GM18526 (cell line): ENCODE data around the gene OOEP.

Source experiments
- POLR2A ChIP-seq: IDR thresholded peaks from 3 replicates; pipeline ENCODE4 v1.6.1; 2011; ENCODE audit not compliant: insufficient read length; ENCODE audit errors: extremely low read depth

The OOEP gene

DNA sequence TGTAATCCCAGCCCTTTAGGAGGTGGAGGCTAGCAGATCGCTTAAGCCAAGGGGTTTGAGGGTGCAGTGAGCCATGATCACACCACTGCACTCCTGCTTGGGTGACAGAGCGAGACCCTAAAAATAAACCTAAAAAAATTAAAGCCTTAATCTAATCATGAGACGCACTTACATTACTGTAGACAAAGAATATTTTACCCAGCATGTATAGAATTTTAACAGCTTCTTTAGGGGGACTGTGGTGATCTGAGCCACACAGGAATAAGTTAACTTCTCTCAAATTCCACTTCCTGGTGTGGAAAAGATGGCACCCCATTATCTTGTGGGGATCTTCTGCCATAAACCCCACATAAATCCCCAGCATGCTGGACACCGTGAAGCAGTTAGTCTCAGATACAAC lies 2.3 kb upstream of the OOEP start:
- no peak for TF ChIP-seq POLR2A

DNA sequence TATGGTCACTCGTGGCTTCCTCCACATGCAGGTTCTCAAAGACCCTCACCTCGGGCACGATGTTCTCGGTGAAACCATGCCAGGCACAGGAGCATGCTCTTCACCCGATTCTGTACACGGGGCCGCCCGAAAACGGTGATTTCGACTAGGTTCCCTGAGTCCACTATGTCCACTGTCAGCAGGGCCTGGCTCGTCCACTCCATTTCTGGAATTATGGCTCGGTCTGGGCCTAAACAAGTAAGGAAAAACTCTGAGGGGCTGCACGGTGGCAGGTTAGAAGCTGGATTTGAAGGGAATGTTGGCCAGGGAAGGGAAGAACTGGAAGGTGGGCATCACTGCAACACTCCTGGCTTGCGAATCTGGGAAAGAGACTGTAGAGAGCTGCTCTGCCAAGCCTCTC lies 540 bp downstream of the OOEP start:
- TF ChIP-seq POLR2A, result no peak

DNA sequence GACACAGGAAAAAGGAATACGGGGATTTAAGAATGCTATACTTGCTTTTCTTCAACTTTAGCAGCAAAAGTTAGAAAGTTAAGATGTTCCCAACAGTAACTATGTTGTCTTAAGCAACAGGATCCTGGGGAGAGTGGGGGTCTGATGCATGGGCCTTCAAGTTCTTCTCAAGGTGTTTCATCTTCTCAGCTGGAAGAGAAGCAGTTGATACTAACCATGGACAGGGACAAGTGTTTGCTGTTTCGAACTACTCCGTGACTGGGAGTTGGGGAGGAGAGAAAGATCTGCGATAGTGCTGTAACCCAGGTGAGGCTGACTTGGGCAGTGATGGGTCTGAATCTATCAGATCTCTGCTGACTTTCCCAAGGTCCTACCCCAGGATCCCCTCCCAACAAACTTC lies 1.0 kb downstream of the OOEP start:
- TF ChIP-seq POLR2A, result no peak

DNA sequence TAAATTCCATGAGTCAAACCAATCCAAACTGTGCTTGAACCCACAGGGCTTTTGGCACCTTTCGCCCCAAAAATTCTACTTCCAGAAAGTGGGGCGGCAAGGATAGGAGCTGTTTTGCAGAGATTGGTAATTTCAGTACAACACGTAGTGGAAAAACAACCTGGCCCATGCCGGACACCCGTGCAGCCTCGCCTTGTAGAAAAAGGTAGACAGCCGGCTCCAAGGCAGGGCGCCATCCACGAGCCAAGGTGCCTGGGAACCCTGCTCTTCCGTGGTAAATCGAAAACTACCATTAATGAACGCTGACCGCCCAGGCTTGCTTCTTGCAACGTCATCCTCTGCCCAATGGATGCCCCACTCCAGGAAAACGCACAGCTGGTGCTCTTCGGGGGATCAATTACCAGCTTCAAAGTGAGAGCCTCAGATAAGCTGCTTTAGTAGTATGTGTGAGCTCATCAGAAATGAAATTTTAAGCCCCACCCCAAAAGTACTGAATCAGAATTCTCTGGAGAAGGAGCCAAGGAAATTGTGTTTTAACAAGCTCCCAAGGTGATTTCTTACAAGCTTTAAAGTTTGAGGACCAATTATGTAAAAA lies 1.8 kb downstream of the OOEP start:
- TF ChIP-seq POLR2A, result no peak

DNA sequence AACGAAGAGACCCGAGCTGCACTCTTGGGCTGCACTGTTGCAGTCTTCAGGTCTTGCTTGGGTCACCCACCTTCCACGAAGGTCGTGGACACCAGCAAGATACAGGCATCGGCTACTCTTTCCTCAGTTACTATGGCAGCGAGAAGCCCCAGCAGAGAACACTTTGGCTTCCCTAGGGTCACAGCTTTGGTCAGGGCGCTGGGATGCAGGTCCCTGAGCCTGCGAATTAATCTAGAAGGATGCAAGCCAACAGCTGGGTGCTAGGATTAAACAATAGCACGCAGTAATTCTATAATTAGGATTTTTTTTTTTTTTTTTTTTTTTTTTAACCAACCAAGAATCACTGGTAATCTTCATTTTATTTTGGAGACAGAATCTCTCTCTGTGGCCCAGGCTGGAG lies 5.1 kb downstream of the OOEP start:
- no peak for TF ChIP-seq POLR2A

DNA sequence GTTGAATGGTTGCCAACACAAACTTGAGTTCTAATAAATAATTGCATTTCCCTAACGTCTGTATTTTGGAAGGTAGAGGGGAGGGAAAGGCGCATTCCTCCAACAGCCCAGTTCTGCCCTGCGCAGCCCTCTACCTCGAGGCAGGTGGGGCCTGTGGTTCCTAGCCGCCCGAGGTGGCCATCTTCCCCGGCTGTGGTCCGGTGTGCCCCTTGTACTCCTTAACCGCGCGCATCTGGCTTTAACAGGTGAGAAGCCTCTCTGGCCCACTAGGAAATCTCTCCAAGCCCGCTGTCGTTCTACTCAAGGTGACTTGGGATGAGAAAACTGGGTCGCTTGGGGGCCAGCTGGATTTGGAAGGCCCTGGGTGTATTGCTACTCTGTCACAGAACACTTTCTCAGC lies 5.6 kb downstream of the OOEP start:
- no peak for TF ChIP-seq POLR2A

DNA sequence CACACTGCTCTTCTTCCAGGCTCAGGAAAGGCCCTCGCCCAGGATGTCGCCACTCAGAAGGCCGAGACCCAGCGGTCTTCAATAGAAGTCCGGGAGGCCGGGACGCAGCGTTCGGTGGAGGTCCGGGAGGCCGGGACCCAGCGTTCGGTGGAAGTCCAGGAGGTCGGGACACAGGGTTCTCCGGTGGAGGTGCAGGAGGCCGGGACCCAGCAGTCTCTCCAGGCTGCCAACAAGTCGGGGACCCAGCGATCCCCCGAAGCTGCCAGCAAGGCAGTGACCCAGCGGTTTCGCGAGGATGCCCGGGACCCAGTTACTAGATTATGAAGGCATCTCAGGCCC lies 6.2 kb downstream of the OOEP start:
- TF ChIP-seq POLR2A, result no peak

DNA sequence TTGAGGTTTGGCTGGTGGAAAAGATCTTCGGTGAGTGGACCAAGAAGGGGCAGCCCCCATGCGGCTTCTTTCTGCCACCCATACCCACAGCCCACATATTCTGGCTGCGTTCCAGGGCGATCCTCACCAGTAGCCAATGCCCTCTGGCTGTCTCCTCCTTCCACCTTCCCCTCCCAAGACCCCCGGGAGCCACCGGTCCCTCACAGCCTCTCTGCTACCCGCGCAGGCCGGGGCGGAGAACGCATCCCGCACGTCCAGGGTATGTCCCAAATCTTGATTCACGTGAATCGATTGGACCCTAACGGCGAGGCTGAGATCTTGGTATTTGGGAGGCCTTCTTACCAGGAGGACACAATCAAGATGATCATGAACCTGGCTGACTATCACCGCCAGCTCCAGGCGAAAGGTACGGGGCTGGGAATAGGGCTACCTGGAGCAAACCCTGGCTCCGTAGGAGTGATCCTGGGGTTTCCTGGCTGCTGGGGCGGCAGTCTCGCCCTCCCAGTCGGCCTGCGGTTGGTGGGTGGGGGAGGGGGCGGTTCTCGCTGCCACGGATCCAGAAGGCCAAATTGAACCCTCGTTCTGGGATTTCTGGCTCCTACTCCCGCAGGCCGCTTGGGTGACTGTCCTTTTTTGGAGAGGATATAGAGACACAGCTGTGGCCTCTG lies 6.7 kb downstream of the OOEP start:
- TF ChIP-seq POLR2A, result no peak

DNA sequence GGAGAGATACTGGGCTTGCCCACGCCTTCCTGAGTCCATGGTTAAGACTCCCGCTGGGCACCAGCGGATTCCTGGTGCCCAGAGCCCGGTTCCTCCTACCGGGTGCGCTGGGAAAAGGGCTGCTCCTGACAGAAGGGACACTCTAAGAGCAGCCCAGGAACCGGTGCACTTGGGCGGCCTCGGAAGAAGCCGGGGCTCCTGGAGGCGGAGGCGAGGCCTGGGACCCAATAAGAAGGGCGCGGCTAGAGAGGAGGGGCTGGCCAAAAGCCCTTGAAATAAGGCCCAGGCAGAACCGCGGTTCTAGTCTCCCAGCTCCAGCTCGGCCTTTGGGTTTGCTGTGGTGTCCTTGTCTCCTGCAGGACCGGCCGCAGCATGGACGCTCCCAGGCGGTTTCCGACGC lies 7.3 kb downstream of the OOEP start, which contains the start of gene KHDC3L:
Gene KHDC3L (plus strand): TSS at position 301 of the 400 bp plus-strand sequence. CDS start 72 bp downstream, at position 373.
- no peak for TF ChIP-seq POLR2A

DNA sequence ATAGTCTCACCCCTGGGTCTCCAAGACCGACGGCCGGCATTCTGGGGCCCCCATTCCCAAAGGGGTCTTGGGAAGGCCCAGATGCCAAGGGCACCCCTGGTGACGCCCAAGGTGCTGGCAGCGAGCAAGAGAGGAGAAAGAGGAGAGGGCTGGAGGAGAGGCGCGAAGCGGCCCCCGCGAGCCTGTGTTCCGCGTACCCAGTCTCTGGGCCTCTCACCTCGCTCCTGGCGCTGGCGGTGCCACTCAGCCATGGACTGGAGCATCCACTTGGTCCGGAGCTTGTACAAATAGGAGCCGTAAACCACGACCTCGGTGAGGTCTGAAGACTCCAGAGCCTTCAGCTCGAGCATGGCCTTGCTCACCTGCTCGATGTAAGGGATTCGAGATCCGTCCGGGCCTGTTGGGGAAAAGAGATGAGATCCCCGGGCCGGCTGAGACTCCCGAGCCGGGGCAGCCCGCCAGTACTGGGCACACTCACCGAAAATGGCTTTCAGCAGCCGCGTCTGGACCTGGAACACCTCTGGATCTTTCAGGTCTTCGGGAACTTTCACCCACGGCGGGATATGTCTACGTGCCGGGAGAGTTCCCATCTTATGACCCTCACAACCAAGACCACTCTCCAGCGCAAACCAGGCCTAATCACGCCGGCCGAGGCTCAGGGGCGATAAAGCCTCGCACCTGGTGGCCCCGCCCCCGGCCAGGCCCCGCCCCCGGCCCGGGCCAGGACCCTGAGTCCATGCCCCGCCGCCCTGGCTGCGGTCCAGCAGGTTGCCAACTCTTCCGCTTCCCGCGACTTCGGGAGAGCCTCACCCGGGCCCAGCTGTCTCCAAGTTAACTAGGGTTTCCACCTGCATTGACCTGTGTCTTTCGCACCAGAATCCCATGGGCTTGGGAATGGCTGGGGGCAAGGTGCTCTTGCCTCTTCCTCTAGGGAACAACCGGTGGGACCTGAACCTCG lies 15.8 kb downstream of the OOEP start, which contains the start of gene DPPA5:
Gene DPPA5 (minus strand): TSS at position 641 of the 958 bp plus-strand sequence. CDS start 51 bp downstream, at position 590.
- no peak for TF ChIP-seq POLR2A

DNA sequence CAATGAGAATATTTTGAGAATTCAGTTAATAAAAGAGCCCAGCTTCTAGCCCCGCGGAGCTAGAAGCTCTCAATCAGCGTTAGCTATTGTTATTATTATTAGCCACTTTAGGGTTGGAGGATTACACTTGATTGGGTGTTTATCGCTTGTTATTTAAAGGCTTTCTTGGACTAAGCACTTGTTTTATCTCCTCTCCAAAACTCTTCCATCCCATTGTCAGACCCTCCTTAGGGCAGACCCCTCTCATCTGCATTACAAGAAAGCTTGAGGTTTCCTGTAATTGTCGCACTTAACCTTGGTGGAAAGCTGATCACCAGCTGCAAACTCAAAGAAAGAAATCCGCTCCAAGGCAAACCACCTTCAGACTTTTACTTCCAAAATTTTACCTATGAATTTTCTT lies 20.4 kb downstream of the OOEP start:
- no peak for TF ChIP-seq POLR2A

DNA sequence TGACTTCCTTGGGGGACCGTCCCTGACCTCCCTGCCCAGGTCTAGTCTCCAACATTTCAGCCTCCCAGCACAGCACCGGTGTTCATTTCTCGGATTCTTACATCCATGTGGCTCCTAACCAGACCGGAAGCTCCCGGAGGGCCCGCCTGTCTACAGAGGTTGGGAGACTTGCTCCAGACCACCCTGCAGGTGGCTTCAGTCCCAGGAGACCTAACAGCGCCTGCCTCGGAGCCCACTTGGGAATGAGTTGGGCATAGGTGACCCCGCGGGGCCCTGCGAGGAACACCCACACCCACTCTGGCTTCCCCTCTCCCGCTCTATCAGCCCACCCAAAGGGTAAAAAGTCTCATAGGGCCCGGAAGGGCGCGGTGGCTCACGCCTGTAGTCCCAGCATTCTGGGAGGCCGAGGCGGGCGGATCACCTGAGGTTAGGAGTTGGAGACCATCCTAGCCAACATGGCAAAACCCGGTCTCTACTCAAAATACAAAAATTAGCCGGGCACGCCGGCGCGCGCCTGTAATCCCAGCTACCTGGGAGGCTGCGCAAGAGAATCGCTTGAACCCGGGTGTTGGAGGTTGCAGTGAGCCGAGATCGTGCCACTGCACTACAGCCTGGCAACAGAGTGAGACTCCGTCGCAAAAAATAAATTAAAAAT lies 21.0 kb downstream of the OOEP start:
- TF ChIP-seq POLR2A, result no peak

DNA sequence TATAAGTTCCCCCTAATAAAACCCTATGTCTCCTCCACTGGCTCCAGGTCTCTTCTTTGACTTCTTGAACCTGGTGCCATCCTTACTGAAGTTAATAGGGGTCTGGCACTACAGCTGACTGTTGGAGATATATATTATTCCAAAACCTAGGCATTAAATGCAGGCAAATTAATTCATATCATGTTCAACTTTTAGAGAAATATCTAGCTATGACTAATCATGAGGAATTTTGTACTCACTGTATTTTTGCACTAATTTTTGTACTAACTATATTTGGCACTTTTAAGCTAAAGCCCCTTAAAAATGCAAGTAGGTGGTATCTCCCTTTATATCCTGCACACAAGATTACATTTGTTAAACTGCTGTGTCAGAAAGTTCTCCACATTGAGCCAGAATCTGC lies 26.5 kb downstream of the OOEP start:
- TF ChIP-seq POLR2A, result no peak

DNA sequence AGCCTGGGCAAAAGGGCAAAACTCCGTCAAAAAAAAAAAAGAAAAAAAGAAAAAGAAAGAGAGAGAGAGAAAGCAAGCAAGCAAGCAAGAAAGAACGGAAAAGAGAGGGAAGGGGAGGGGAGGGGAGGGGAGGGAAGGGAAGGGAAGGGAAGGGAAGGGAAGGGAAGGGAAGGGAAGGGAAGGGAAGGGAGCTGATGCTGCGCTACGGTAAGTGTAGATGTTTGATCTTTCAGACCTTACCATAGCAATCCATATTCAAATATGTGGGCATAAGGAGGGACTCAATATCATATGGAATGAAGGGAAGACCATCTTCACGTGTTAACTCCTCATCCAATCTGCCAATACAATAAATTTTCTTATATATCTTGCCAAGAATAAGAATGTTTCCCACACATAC lies 27.5 kb downstream of the OOEP start:
- no peak for TF ChIP-seq POLR2A

DNA sequence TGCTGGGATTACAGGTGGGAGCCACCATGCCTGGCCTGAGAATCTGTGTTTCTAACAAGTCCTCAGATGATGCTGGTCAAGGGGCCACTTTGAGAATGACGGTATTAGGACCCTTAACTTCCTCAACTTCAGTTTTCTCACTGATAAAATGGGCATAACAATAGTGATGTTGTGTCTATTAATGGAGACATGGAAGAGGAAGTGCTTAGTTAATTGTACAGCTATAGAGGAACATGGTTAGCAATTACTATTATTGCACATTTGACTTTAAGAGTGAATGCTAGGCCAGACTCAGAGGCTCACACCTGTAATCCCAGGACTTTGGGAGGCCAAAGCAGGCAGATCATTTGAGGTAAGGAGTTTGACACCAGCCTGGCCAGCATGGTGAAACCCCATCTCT lies 28.4 kb downstream of the OOEP start:
- TF ChIP-seq POLR2A, result no peak
